Measurements from ENCODE around the gene SAMD11.
"Not testable (repeated sequence)": the region's sequence is repeated elsewhere in the genome, so short reads cannot be mapped to it uniquely, and the experiment has no call there.

The SAMD11 gene

DNA sequence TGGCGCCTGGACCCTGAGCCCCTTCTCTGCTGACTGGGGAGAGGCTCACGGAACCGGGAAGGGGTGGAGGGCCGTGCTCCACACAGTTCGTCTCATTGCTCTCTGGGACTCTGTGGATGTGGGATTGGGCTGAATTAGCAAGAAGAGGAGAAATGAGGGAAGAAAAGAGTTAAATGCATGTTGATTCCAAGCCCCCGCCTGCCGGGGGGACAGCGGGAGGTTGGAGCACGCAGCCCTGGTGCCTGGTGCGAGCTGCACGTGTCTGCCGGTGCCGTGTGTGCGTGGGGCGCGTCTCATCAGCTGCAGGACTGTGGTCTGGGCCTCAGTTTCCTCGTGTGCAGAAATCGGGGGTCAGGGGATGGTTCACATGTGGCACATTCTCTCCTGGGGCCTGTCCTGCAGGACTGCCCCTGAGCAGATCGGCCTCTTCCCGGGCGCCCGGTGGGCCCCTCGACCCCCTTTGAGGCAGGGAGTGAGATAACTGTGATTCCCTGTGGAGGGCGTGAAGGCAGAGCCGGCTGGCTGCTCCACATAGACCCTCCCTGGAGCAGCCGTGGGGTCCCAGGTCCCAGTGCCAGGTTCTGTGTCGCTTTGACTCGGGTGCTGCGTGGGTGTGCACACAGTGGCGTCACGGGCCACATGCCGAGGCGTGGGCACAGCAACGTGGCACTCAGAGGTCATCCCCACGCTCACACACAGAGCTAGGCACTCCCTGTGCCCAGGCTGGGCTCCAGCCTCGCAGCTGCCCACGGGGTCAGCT is 11.4 kb downstream of the SAMD11 start:
- DNase-seq = no peak

- DNase-seq = no peak
Measured at GRCh38 chr1:935751-936231, 12.1 kb downstream of the SAMD11 start.

- no peak for DNase-seq
Measured at GRCh38 chr1:936348-937264, 12.9 kb downstream of the SAMD11 start.

DNA sequence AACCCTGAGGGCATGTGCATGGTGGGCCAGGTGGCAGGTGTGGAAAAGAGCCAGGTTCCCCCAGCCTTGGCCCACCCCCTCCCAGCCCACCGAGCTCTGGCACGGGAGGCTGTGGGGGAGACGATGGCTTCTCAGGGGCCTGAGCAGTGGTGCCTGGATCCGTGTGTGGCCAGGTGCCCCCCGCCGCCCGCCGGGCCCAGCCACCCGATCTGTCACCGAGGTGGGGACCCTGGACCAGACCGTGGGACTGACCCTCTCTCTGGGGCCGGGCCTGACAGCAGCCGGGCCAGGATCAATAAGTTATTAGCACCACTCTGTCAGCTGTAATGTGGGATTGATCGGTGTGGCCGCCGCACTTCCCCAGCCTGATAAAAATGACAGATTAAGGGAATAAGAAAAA is 13.8 kb downstream of the SAMD11 start:
- DNase-seq = no peak

DNA sequence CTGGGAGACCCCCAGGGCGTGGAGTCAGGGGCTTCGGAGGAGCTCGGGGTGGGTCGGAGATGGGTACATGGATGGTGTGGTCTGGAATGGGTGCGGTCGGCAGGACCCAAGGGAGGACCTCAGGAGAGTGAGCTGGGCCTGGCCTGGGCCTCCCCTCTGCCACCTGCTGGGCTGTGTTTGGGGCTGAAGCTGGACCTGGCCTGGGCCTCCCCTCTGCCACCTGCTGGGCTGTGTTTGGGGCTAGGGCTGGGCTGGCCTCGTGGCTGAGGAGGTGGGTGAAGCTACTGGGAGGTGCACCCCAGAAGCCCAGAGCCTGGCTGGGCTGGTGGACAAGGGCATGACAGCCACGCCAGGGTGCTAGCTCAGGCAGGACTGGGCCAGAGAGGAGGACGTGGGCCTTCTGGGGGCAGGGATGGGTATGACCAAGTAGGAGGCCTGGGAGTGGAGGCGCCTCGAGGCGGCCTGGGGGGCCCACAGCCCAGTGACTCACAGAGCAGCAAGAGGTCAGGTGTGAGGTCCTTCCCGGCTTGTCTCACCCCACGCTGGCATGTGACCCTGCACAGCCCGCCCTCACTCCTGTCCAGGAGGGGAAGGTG is 14.5 kb downstream of the SAMD11 start:
- DNase-seq = no peak

- DNase-seq = no peak
Measured at GRCh38 chr1:938711-939489, 15.2 kb downstream of the SAMD11 start.

GRCh38 chr1:939511-940106 is 15.9 kb downstream of the SAMD11 start:
- DNase-seq = no peak

GRCh38 chr1:940107-941014 is 16.6 kb downstream of the SAMD11 start:
- DNase-seq = no peak

DNA sequence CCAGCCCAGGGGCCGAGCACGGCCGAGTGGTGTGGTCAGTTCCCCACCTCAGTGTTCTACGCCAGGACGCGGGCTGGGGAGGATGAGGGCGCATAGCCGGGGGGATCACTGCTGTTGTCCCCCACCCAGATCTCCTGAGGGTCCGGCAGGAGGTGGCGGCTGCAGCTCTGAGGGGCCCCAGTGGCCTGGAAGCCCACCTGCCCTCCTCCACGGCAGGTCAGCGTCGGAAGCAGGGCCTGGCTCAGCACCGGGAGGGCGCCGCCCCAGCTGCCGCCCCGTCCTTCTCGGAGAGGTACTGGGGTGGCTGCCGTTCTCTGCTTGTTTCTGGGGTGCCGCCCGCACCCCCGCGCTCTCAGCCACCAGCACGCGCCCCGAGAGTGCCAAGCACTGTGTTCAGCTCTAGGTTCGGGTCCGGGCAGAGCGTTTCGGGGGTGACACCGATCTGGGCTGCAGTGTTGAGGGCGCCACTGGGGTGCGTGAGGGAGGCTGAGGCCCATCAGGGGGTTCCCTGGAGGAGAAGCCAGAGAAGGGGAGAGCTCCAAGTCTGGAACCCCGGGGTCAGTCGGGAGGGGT is 17.4 kb downstream of the SAMD11 start:
- no peak for DNase-seq

GRCh38 chr1:941588-942383 is 18.1 kb downstream of the SAMD11 start:
- no peak for DNase-seq

DNA sequence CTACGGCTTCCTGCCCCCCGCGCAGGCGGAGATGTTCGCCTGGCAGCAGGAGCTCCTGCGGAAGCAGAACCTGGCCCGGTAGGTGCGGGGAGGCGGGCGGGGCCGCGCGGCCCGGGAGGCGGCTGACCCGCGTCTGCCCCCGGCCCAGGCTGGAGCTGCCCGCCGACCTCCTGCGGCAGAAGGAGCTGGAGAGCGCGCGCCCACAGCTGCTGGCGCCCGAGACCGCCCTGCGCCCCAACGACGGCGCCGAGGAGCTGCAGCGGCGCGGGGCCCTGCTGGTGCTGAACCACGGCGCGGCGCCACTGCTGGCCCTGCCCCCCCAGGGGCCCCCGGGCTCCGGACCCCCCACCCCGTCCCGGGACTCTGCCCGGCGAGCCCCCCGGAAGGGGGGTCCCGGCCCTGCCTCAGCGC is 18.7 kb downstream of the SAMD11 start:
- no peak for DNase-seq

- DNase-seq = no peak
Measured at GRCh38 chr1:942864-943533, 19.3 kb downstream of the SAMD11 start.

DNA sequence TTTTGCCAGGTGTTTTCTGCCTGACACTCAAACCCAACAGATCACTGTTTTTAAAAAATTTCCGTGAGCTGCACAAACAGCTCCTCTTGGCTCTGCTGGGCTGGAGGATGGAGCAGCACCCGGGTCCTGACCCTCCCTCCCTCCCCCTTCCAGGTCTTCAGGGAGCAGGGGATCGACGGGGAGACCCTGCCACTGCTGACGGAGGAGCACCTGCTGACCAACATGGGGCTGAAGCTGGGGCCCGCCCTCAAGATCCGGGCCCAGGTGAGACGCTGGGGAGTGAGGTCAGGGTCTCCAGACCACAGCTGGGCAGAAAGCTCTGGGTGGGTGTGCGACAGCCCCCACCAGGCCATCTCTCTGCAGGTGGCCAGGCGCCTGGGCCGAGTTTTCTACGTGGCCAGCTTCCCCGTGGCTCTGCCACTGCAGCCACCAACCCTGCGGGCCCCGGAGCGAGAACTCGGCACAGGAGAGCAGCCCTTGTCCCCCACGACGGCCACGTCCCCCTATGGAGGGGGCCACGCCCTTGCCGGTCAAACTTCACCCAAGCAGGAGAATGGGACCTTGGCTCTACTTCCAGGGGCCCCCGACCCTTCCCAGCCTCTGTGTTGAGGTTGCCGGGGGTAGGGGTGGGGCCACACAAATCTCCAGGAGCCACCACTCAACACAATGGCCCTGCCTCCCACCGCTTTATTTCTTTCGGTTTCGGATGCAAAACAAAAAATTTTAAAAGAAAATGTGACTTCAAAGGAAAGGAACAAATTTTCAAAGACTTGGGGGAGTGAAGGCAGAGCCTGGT is 20.0 kb downstream of the SAMD11 start:
- no peak for DNase-seq

DNA sequence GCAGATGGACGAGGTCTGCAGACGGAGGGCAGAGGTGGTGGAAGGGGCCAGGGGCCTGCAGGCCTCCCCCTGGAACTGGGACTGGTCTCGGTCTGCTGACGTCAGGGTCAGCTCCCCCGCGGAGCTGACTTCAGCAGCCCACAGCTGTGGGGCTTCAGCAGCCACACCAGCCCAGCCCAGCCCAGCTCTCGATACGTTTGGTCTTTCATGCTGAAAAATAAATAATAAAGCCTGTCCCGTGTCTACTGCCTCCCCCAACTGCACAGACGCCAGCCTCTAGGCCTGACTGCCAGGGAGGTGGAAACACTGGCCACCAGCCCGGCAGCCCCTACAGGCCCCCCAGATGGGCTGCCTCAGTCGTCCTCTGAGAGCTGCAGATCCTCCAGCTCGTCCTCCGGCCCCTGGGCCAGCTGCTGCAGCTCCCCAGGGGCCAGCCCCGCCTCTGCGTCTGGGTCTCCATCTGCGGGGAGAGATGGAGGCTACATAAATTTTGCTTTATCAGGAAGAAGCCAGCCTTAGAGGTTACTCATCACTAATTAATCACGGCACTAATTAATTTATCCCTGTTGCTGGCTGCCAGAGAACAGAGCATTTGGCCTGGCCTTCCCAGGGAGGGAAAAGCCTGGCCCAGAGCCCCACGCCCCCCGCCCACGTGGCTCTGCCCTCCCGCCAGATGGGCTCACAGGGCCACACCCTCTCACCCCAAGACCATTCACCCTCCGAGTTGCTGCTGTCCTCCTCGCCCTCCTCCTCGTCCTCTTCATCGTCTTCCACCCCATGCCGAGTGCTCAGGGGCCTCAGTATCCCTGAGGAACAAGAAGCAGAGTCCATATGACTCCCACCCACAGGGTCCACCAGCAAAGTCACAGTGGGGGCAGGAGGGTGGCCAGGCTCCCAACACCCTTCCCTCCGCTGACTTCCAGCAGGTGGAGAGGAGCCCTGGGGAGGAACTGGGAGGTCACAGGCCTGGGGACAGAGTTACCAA is 20.9 kb downstream of the SAMD11 start:
- DNase-seq = no peak

DNA sequence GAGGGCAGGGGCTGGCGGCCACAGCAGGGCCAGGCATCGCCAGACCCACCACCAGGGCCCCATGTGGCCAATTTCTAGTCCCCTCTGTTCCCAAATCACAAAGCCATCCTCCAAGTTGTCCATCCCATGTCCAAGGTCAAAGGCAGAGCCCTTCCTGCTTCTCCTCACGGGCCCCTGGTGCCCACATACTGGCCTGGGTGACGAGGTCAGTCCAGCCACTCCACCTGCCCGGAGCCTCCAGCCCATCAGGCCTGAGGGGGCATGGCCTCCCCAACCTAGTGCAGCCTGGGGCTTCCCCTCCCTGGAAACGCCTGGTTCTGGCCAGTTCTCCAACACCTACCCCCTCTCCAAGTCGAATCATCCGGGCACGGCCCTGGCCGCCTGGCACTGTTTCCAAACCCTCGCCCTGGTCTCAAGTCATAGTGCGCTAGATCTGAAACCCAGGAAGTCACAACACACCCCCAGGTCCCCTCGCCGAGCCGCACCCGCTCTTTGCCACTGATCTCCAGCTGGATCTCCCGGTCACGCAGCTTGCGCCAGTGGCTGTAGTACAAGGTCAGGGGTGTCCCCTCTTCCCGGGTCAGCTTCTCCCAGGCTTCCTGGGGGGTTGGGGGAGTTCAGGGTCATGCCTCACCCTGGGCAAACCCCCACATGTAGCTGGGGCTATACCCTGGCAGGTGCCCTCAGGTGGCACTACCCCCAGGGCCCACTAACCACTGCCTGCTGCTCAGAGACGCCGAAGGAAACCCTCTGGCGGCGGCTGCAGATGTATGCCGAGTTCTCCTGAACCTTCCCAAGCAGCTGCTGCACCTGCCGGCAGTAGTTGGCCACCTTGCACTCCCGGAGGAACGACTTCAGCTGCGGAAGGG is 22.2 kb downstream of the SAMD11 start:
- no peak for DNase-seq

DNA sequence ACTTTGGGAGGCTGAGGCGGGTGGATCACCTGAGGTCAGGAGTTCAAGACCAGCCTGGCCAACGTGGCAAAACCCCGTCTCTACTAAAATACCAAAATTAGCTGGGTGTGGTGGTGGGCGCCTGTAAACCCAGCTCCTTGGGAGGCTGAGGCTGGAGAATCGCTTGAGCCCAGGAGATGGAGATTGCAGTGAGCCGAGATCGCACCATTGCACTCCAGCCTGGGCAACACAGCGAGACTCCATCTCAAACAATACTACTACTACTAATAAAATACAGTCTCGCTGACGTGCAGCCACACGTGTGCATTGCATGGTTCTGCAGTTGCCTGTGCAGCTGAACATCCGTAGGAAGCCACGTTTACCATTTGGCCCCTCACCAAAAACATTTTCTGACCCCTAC is 23.1 kb downstream of the SAMD11 start:
- not testable (repeated sequence) for DNase-seq

Measured in cerebellar nuclear complex (tissue), 1 donor.